Activated CD4-positive, alpha-beta T cell treated with anti-CD3 and anti-CD28 coated beads, Interleukin-2, amount 10 ng/mL, durations not matched to agents 7 days and 5 days (primary cell): ENCODE data around the gene TMEM187. TPM values are rescaled to one million over a fixed set of nuclear protein-coding genes. Genes with fewer than 3 reads are reported as not detected.

Experiments
- CTCF ChIA-PET: fragments of 350-600 bp; sonication (Branson Sonifier 250); formaldehyde crosslinking; loops from one replicate; lab custom pipeline; 2021; ENCODE audit warnings: antibody characterized with exemption; lab: Charles Lee
- POLR2A ChIA-PET: fragments of 350-600 bp; sonication (Branson Sonifier 250); formaldehyde crosslinking; loops from one replicate; lab custom pipeline; 2021; ENCODE audit warnings: antibody characterized with exemption; lab: Charles Lee
- DNase-seq: peaks from one replicate; pipeline ENCODE4 v3.0.0-alpha.2; 2020
- H3K27ac Mint-ChIP-seq: one replicate; pipeline ENCODE4 v1.8.0; 2021; ENCODE audit warnings: mild to moderate bottlenecking, moderate library complexity, mixed read lengths
- H3K27me3 Mint-ChIP-seq: one replicate; pipeline ENCODE4 v1.8.0; 2021; ENCODE audit warnings: mixed read lengths
- H3K36me3 Mint-ChIP-seq: one replicate; pipeline ENCODE4 v1.8.0; 2021; ENCODE audit warnings: low read depth, mixed read lengths
- H3K4me1 Mint-ChIP-seq: one replicate; pipeline ENCODE4 v1.8.0; 2021; ENCODE audit warnings: mixed read lengths
- H3K4me3 Mint-ChIP-seq: one replicate; pipeline ENCODE4 v1.8.0; 2021; ENCODE audit warnings: mild to moderate bottlenecking, moderate library complexity, mixed read lengths
- H3K9me3 Mint-ChIP-seq: one replicate; pipeline ENCODE4 v1.8.0; 2021; ENCODE audit warnings: mixed read lengths
- total RNA-seq, 2 experiments: library from RNA; stranded (reverse); gene quantifications; one replicate each; pipeline ENCODE4 v1.2.3, GENCODE V29; 2021

Gene TMEM187
- total RNA-seq, 2 experiments from 2014 or later: 7.9 to 8.5 TPM

- H3K27ac Mint-ChIP-seq: no peak overlapping the region
- no peak for DNase-seq
- POLR2A ChIA-PET: no interaction called here
- H3K4me1 Mint-ChIP-seq: peaks cover 26% of the 10 kb centered on the region
- H3K36me3 Mint-ChIP-seq: peaks cover 3% of the 10 kb centered on the region
- no peak overlapping the region for H3K4me3 Mint-ChIP-seq
- H3K27me3 Mint-ChIP-seq: no peaks in the 10 kb centered on the region
- CTCF ChIA-PET: interaction anchor here (1.9 to 2.9 kb wide), 2 partner anchors 11 kb away, joined by 6 to 15 read pairs; no protein-coding TSS in a partner anchor
- H3K9me3 Mint-ChIP-seq: no peaks in the 10 kb centered on the region
Measured at GRCh38 chrX:154025230-154025629, 52.7 kb downstream of the TMEM187 start.

- Mint-ChIP-seq H3K4me1 (peaks cover 15% of the 10 kb centered on the region), H3K9me3 (no peaks in the 10 kb centered on the region), H3K36me3 (peaks cover 5% of the 10 kb centered on the region), H3K27ac (no peak overlapping the region), H3K4me3 (no peak overlapping the region), H3K27me3 (no peaks in the 10 kb centered on the region)
- CTCF ChIA-PET: interaction anchor here (0.8 to 2.9 kb wide), 4 partner anchors 8 to 44 kb away, joined by 3 to 15 read pairs (median 5); no protein-coding TSS in a partner anchor
- no peak for DNase-seq
- POLR2A ChIA-PET: no interaction called here
Measured at GRCh38 chrX:154026136-154027021, 53.8 kb downstream of the TMEM187 start.

GRCh38 chrX:154027022-154027402 lies 54.5 kb downstream of the TMEM187 start:
- DNase-seq: no peak
- peaks cover 12% of the 10 kb centered on the region for H3K36me3 Mint-ChIP-seq
- no peak overlapping the region for H3K4me3 Mint-ChIP-seq
- POLR2A ChIA-PET: no interaction called here
- H3K4me1 Mint-ChIP-seq: peaks cover 13% of the 10 kb centered on the region
- CTCF ChIA-PET: interaction anchor here (0.8 to 2.9 kb wide), 4 partner anchors 8 to 44 kb away, joined by 3 to 15 read pairs (median 5); no protein-coding TSS in a partner anchor
- no peaks in the 10 kb centered on the region for H3K27me3 Mint-ChIP-seq
- H3K27ac Mint-ChIP-seq: no peak overlapping the region
- no peaks in the 10 kb centered on the region for H3K9me3 Mint-ChIP-seq

GRCh38 chrX:154027986-154028385 lies 55.4 kb downstream of the TMEM187 start:
- no peaks in the 10 kb centered on the region for H3K9me3 Mint-ChIP-seq
- H3K4me3 Mint-ChIP-seq: no peak overlapping the region
- no peak overlapping the region for H3K27ac Mint-ChIP-seq
- no peaks in the 10 kb centered on the region for H3K27me3 Mint-ChIP-seq
- peaks cover 15% of the 10 kb centered on the region for H3K36me3 Mint-ChIP-seq
- DNase-seq: no peak
- peaks cover 11% of the 10 kb centered on the region for H3K4me1 Mint-ChIP-seq
- POLR2A ChIA-PET: no interaction called here
- CTCF ChIA-PET: interaction anchor here (0.8 to 1.7 kb wide), 3 partner anchors 11 to 43 kb away, joined by 4 to 6 read pairs (median 5); no protein-coding TSS in a partner anchor

GRCh38 chrX:154028502-154029184 lies 56.1 kb downstream of the TMEM187 start:
- H3K27me3 Mint-ChIP-seq: no peaks in the 10 kb centered on the region
- H3K4me1 Mint-ChIP-seq: peaks cover 9% of the 10 kb centered on the region
- CTCF ChIA-PET: interaction anchor here (1.0 to 1.7 kb wide), 2 partner anchors 15 to 43 kb away, joined by 4 to 5 read pairs; no protein-coding TSS in a partner anchor
- H3K27ac Mint-ChIP-seq: peak overlapping the region; percentile 55
- peaks cover 12% of the 10 kb centered on the region for H3K36me3 Mint-ChIP-seq
- no peak for DNase-seq
- H3K4me3 Mint-ChIP-seq: no peak overlapping the region
- H3K9me3 Mint-ChIP-seq: no peaks in the 10 kb centered on the region
- POLR2A ChIA-PET: no interaction called here

GRCh38 chrX:154029439-154029838 lies 56.9 kb downstream of the TMEM187 start:
- Mint-ChIP-seq H3K4me3 (no peak overlapping the region), H3K9me3 (no peaks in the 10 kb centered on the region), H3K4me1 (peaks cover 9% of the 10 kb centered on the region), H3K27me3 (no peaks in the 10 kb centered on the region), H3K27ac (no peak overlapping the region), H3K36me3 (peaks cover 12% of the 10 kb centered on the region)
- no peak for DNase-seq
- CTCF ChIA-PET: interaction anchor here (0.8 to 1.1 kb wide), 2 partner anchors 9 to 16 kb away, joined by 3 to 4 read pairs; partner anchors contain the start of gene IRAK1
- POLR2A ChIA-PET: no interaction called here

GRCh38 chrX:154030266-154030665 lies 57.7 kb downstream of the TMEM187 start:
- Mint-ChIP-seq H3K36me3 (peaks cover 15% of the 10 kb centered on the region), H3K4me1 (peaks cover 9% of the 10 kb centered on the region), H3K27ac (no peak overlapping the region), H3K27me3 (no peaks in the 10 kb centered on the region), H3K9me3 (no peaks in the 10 kb centered on the region), H3K4me3 (no peak overlapping the region)
- ChIA-PET CTCF (interaction anchor here (0.8 to 1.1 kb wide), 2 partner anchors 10 to 17 kb away, joined by 3 to 4 read pairs; partner anchors contain the start of gene IRAK1), POLR2A (no interaction called here)
- DNase-seq: no peak

GRCh38 chrX:154030715-154031305 lies 58.3 kb downstream of the TMEM187 start:
- Mint-ChIP-seq H3K36me3 (peaks cover 15% of the 10 kb centered on the region), H3K27me3 (no peaks in the 10 kb centered on the region), H3K27ac (no peak overlapping the region), H3K4me1 (peaks cover 9% of the 10 kb centered on the region), H3K4me3 (no peak overlapping the region), H3K9me3 (no peaks in the 10 kb centered on the region)
- DNase-seq: no peak
- ChIA-PET POLR2A (no interaction called here), CTCF (interaction anchor here (0.5 to 1.4 kb wide), 3 partner anchors 11 to 394 kb away, joined by 3 to 4 read pairs (median 3); partner anchors contain the start of gene IRAK1)

- no peaks in the 10 kb centered on the region for H3K27me3 Mint-ChIP-seq
- POLR2A ChIA-PET: no interaction called here
Measured at GRCh38 chrX:154032160-154032559, 59.6 kb downstream of the TMEM187 start.

GRCh38 chrX:154032653-154033052 lies 60.1 kb downstream of the TMEM187 start:
- POLR2A ChIA-PET: no interaction called here

More at GRCh38 chrX:154032160-154032559, 59.6 kb downstream of the TMEM187 start:
- H3K27ac Mint-ChIP-seq: no peak overlapping the region
- H3K4me3 Mint-ChIP-seq: no peak overlapping the region
- CTCF ChIA-PET: no interaction called here
- DNase-seq: no peak
- H3K4me1 Mint-ChIP-seq: peaks cover 16% of the 10 kb centered on the region
- H3K36me3 Mint-ChIP-seq: peaks cover 21% of the 10 kb centered on the region
- no peaks in the 10 kb centered on the region for H3K9me3 Mint-ChIP-seq

More at GRCh38 chrX:154032653-154033052, 60.1 kb downstream of the TMEM187 start:
- no peak overlapping the region for H3K4me3 Mint-ChIP-seq
- no peaks in the 10 kb centered on the region for H3K9me3 Mint-ChIP-seq
- no peak for DNase-seq
- no peaks in the 10 kb centered on the region for H3K27me3 Mint-ChIP-seq
- H3K4me1 Mint-ChIP-seq: peaks cover 17% of the 10 kb centered on the region
- peaks cover 21% of the 10 kb centered on the region for H3K36me3 Mint-ChIP-seq
- CTCF ChIA-PET: interaction anchor here (1.1 kb wide), 1 partner anchor 19 kb away, joined by 3 read pairs; no protein-coding TSS in a partner anchor
- no peak overlapping the region for H3K27ac Mint-ChIP-seq
